MG63 (cell line): ENCODE data around the gene NACA2. TPM values are rescaled to one million over a fixed set of nuclear protein-coding genes. Genes with fewer than 3 reads are reported as not detected.
A peak's percentile ranks its signal among the peaks of the same experiment; 100 is the strongest.
"Not testable (repeated sequence)": the region's sequence is repeated elsewhere in the genome, so short reads cannot be mapped to it uniquely, and the experiment has no call there.

ENCODE experiments used
- DNase-seq: peaks from one replicate; pipeline ENCODE4 v3.0.0-alpha.2; 2020
- H3K27me3 ChIP-seq: fragments of 250-450 bp; sonication (Bioruptor Pico); 2 replicates; pipeline ENCODE4 v1.5.1; 2020; ENCODE audit warnings: mild to moderate bottlenecking, moderate library complexity
- H3K36me3 ChIP-seq: fragments of 250-450 bp; sonication (Bioruptor Pico); 2 replicates; pipeline ENCODE4 v1.5.1; 2020; ENCODE audit warnings: mild to moderate bottlenecking, moderate library complexity
- H3K4me3 ChIP-seq: fragments of 250-450 bp; sonication (Bioruptor Pico); 2 replicates; pipeline ENCODE4 v1.5.1; 2020; ENCODE audit warnings: mild to moderate bottlenecking, moderate library complexity
- H3K9me3 ChIP-seq: fragments of 250-450 bp; sonication (Bioruptor Pico); 2 replicates; pipeline ENCODE4 v1.5.1; 2020; ENCODE audit warnings: mild to moderate bottlenecking, moderate library complexity
- total RNA-seq: library from RNA; depleted of rRNA; stranded (reverse); fragments of >200 nt; shearing (Covaris generic); gene quantifications from 2 replicates; pipeline ENCODE4 v1.2.3, GENCODE V29; 2014; ENCODE audit warnings: low replicate concordance

The NACA2 gene
- total RNA-seq, 1 experiment from 2014 or later: 0.43 TPM

GRCh38 chr17:61586031-61586566 lies 4.9 kb downstream of the NACA2 start:
- Histone ChIP-seq H3K9me3 (no peaks in the 10 kb centered on the region), H3K27me3 (peaks cover 2% of the 10 kb centered on the region; the same call in 1 of the 2 replicates), H3K36me3 (no peaks in the 10 kb centered on the region), H3K4me3 (no peak overlapping the region)
- no peak for DNase-seq

- H3K9me3 ChIP-seq: no peaks in the 10 kb centered on the region
- H3K27me3 ChIP-seq: 0 out of 2 replicates have a peak, but pooled peaks cover 2% of the 10 kb centered on the region
- DNase-seq: no peak
- H3K36me3 ChIP-seq: no peaks in the 10 kb centered on the region
- no peak overlapping the region for H3K4me3 ChIP-seq
These were observed 6.2 kb downstream of the NACA2 start for GRCh38 chr17:61584866-61585265.

- no peak for DNase-seq
- H3K27me3 ChIP-seq: 0 out of 2 replicates have a peak, but pooled peaks cover 2% of the 10 kb centered on the region
These were observed 6.8 kb downstream of the NACA2 start for GRCh38 chr17:61584266-61584665.

GRCh38 chr17:61583660-61584264 lies 7.3 kb downstream of the NACA2 start:
- Histone ChIP-seq H3K36me3 (no peaks in the 10 kb centered on the region), H3K9me3 (no peaks in the 10 kb centered on the region), H3K27me3 (0 out of 2 replicates have a peak, but pooled peaks cover 2% of the 10 kb centered on the region), H3K4me3 (no peak overlapping the region)
- DNase-seq: no peak

More at GRCh38 chr17:61584266-61584665, 6.8 kb downstream of the NACA2 start:
- Histone ChIP-seq H3K9me3 (no peaks in the 10 kb centered on the region), H3K4me3 (no peak overlapping the region), H3K36me3 (no peaks in the 10 kb centered on the region)

GRCh38 chr17:61583242-61583641 lies 7.8 kb downstream of the NACA2 start:
- DNase-seq: no peak
- Histone ChIP-seq H3K4me3 (no peak overlapping the region), H3K36me3 (no peaks in the 10 kb centered on the region), H3K9me3 (no peaks in the 10 kb centered on the region), H3K27me3 (0 out of 2 replicates have a peak, but pooled peaks cover 2% of the 10 kb centered on the region)

- Histone ChIP-seq H3K27me3 (no peaks in the 10 kb centered on the region), H3K4me3 (no peak overlapping the region), H3K9me3 (no peaks in the 10 kb centered on the region), H3K36me3 (no peaks in the 10 kb centered on the region)
- no peak for DNase-seq
These were observed 8.4 kb downstream of the NACA2 start for GRCh38 chr17:61582593-61582992.

GRCh38 chr17:61581611-61582349 lies 9.2 kb downstream of the NACA2 start:
- no peak for DNase-seq
- no peaks in the 10 kb centered on the region for H3K9me3 ChIP-seq
- no peaks in the 10 kb centered on the region for H3K36me3 ChIP-seq
- no peaks in the 10 kb centered on the region for H3K27me3 ChIP-seq
- H3K4me3 ChIP-seq: no peak overlapping the region

GRCh38 chr17:61580502-61580901 lies 10.5 kb downstream of the NACA2 start:
- no peaks in the 10 kb centered on the region for H3K27me3 ChIP-seq
- no peaks in the 10 kb centered on the region for H3K9me3 ChIP-seq
- no peaks in the 10 kb centered on the region for H3K36me3 ChIP-seq
- DNase-seq: no peak
- H3K4me3 ChIP-seq: no peak overlapping the region

- H3K36me3 ChIP-seq: no peaks in the 10 kb centered on the region
- H3K4me3 ChIP-seq: no peak overlapping the region
- DNase-seq: no peak
- no peaks in the 10 kb centered on the region for H3K9me3 ChIP-seq
- H3K27me3 ChIP-seq: no peaks in the 10 kb centered on the region
These were observed 11.1 kb downstream of the NACA2 start for GRCh38 chr17:61579961-61580360.

GRCh38 chr17:61579347-61579746 lies 11.7 kb downstream of the NACA2 start:
- no peaks in the 10 kb centered on the region for H3K27me3 ChIP-seq
- no peak for DNase-seq
- no peaks in the 10 kb centered on the region for H3K36me3 ChIP-seq
- H3K4me3 ChIP-seq: no peak overlapping the region
- no peaks in the 10 kb centered on the region for H3K9me3 ChIP-seq

- H3K36me3 ChIP-seq: no peaks in the 10 kb centered on the region
- H3K9me3 ChIP-seq: no peaks in the 10 kb centered on the region
- no peaks in the 10 kb centered on the region for H3K27me3 ChIP-seq
- no peak overlapping the region for H3K4me3 ChIP-seq
- DNase-seq: no peak
These were observed 12.4 kb downstream of the NACA2 start for GRCh38 chr17:61578645-61579044.

- Histone ChIP-seq H3K4me3 (no peak overlapping the region), H3K36me3 (no peaks in the 10 kb centered on the region), H3K27me3 (no peaks in the 10 kb centered on the region), H3K9me3 (no peaks in the 10 kb centered on the region)
- no peak for DNase-seq
These were observed 15.0 kb downstream of the NACA2 start for GRCh38 chr17:61575983-61576382.

- H3K9me3 ChIP-seq: no peaks in the 10 kb centered on the region
- H3K4me3 ChIP-seq: no peak overlapping the region
- no peak for DNase-seq
- H3K27me3 ChIP-seq: no peaks in the 10 kb centered on the region
- no peaks in the 10 kb centered on the region for H3K36me3 ChIP-seq
These were observed 15.6 kb downstream of the NACA2 start for GRCh38 chr17:61575352-61575975.

- no peaks in the 10 kb centered on the region for H3K27me3 ChIP-seq
- peak; percentile 40 for DNase-seq
- no peak overlapping the region for H3K4me3 ChIP-seq
- H3K36me3 ChIP-seq: no peaks in the 10 kb centered on the region
- no peaks in the 10 kb centered on the region for H3K9me3 ChIP-seq
These were observed 16.3 kb downstream of the NACA2 start for GRCh38 chr17:61574542-61575351.

GRCh38 chr17:61572547-61572946 lies 18.5 kb downstream of the NACA2 start:
- not testable (repeated sequence) for H3K36me3 ChIP-seq, H3K27me3 ChIP-seq, H3K4me3 ChIP-seq, DNase-seq, H3K9me3 ChIP-seq

- H3K36me3 ChIP-seq: no peaks in the 10 kb centered on the region
- H3K9me3 ChIP-seq: no peaks in the 10 kb centered on the region
- no peaks in the 10 kb centered on the region; the same call in 1 of the 2 replicates for H3K27me3 ChIP-seq
- DNase-seq: no peak
- no peak overlapping the region for H3K4me3 ChIP-seq
These were observed 19.4 kb downstream of the NACA2 start for GRCh38 chr17:61571624-61572023.
